GM12878 (cell line): ENCODE data around the gene MBD5. TPM values are rescaled to one million over a fixed set of nuclear protein-coding genes. Genes with fewer than 3 reads are reported as not detected.

ENCODE experiments used
- ATAC-seq: fragments of 200-7000 bp; cut with Tn5 transposase; 3 replicates; pipeline ENCODE4 v1.9.1; 2020; ENCODE audit warnings: mild to moderate bottlenecking, moderate library complexity
- BruUV-seq: library from RNA; stranded (reverse); fragments of 400-500 nt; replicated peaks from 2 replicates; lab custom pipeline; 2021; lab: Mats Ljungman, UMichigan
- CTCF ChIA-PET: fragments of 300-600 bp; sonication (Branson Sonifier 250); formaldehyde crosslinking; extraction: SDS; loops from one replicate; lab custom pipeline; 2021; ENCODE audit warnings: inconsistent platforms; lab: Yijun Ruan, JAX
- POLR2A ChIA-PET: fragments of 350-600 bp; formaldehyde crosslinking; extraction: SDS; loops from one replicate; lab custom pipeline; 2021; ENCODE audit warnings: inconsistent platforms; lab: Charles Lee
- RAD21 ChIA-PET: fragments of 300-600 bp; sonication (Branson Sonifier 250); formaldehyde crosslinking; loops from one replicate; lab custom pipeline; 2023; ENCODE audit warnings: antibody characterized with exemption; ENCODE audit not compliant: unreplicated experiment; lab: Charles Lee
- SMC1A ChIA-PET: fragments of 300-600 bp; sonication (Branson Sonifier 250); formaldehyde crosslinking; loops from one replicate; lab custom pipeline; 2023; ENCODE audit not compliant: unreplicated experiment, uncharacterized antibody; lab: Charles Lee
- DNase-seq: peaks from one replicate; pipeline ENCODE4 v3.0.0-alpha.2; 2011; ENCODE audit warnings: low read depth, low spot score
- FAIRE-seq: peaks from 3 replicates; lab custom pipeline; 2011; peaks lifted over from hg19 to GRCh38; lab: Jason Lieb, UNC
- H2AFZ ChIP-seq: 2 replicates; pipeline ENCODE4 v1.6.0; 2011; ENCODE audit warnings: low read depth, low read length, control low read depth; ENCODE audit not compliant: control insufficient read depth
- H3K27ac ChIP-seq: 2 replicates; pipeline ENCODE4 v1.5.1; 2011; ENCODE audit warnings: control low read depth; ENCODE audit not compliant: control insufficient read depth, insufficient read depth
- H3K27me3 ChIP-seq, 2 experiments: replicated peaks in 1 of 2; 2 replicates each; pipeline versions ENCODE4 v1.6.0 to v1.6.1; 2011; ENCODE audit warnings: low read length in 1 of 2; ENCODE audit not compliant: control insufficient read depth in 2 of 2, insufficient read depth in 2 of 2
- H3K36me3 ChIP-seq, 2 experiments: 2 replicates each; pipeline ENCODE4 v1.5.1; 2011; ENCODE audit warnings: low read length in 1 of 2; ENCODE audit not compliant: control insufficient read depth in 2 of 2, insufficient read depth in 2 of 2
- H3K4me1 ChIP-seq: 2 replicates; pipeline ENCODE4 v1.6.1; 2011; ENCODE audit warnings: mild to moderate bottlenecking, low read length, moderate library complexity, mixed read lengths; ENCODE audit not compliant: control insufficient read depth, insufficient read depth
- H3K4me2 ChIP-seq: 2 replicates; pipeline ENCODE4 v1.6.0; 2011; ENCODE audit warnings: control low read depth; ENCODE audit not compliant: control insufficient read depth, insufficient read depth
- H3K4me3 ChIP-seq: fragments of 200-600 bp; sonication (generic); 2 replicates; pipeline ENCODE4 v1.5.1; 2016
- H3K79me2 ChIP-seq: 2 replicates; pipeline ENCODE4 v1.6.0; 2011; ENCODE audit warnings: low read length; ENCODE audit not compliant: control insufficient read depth, insufficient read depth
- H3K9ac ChIP-seq: 2 replicates; pipeline ENCODE4 v1.8.0; 2011; ENCODE audit warnings: low read length, control low read depth, mixed read lengths; ENCODE audit not compliant: control insufficient read depth, insufficient read depth
- H3K9me3 ChIP-seq: replicated peaks from 3 replicates; pipeline ENCODE4 v1.5.1; 2011; ENCODE audit warnings: mild to moderate bottlenecking, low read length; ENCODE audit not compliant: control insufficient read depth, insufficient read depth
- H4K20me1 ChIP-seq: 2 replicates; pipeline ENCODE4 v1.6.0; 2011; ENCODE audit not compliant: control insufficient read depth, insufficient read depth
- BCLAF1 ChIP-seq: fragments of 450-650 bp; IDR thresholded peaks from 2 replicates; pipeline ENCODE4 v1.6.1; 2017; ENCODE audit warnings: antibody characterized with exemption, mild to moderate bottlenecking, moderate library complexity
- CBX5 ChIP-seq: sonication (generic); IDR thresholded peaks from 2 replicates; pipeline ENCODE4 v1.6.1; 2016; ENCODE audit warnings: low read depth, moderate library complexity, mild to moderate bottlenecking, inconsistent platforms
- CREB1 ChIP-seq: IDR thresholded peaks from 2 replicates; pipeline ENCODE4 v1.6.1; 2012; ENCODE audit warnings: low read depth, mild to moderate bottlenecking, inconsistent platforms
- HDAC6 ChIP-seq: fragments of 200-600 bp; sonication (generic); IDR thresholded peaks from one replicate; pipeline ENCODE4 v1.8.0; 2017; ENCODE audit warnings: antibody characterized with exemption; ENCODE audit not compliant: unreplicated experiment
- IRF4 ChIP-seq: IDR thresholded peaks from 2 replicates; pipeline ENCODE4 v1.6.1; 2011; ENCODE audit warnings: low read depth, low read length
- MYB ChIP-seq: fragments of 150-350 bp; IDR thresholded peaks from 2 replicates; pipeline ENCODE4 v1.6.1; 2014; ENCODE audit warnings: mild to moderate bottlenecking, low read depth, low read length, borderline replicate concordance
- PAX8 ChIP-seq: fragments of 450-650 bp; IDR thresholded peaks from 2 replicates; pipeline ENCODE4 v1.6.1; 2017; ENCODE audit warnings: mild to moderate bottlenecking, moderate library complexity
- RELA ChIP-seq: fragments of 450-650 bp; IDR thresholded peaks from 2 replicates; pipeline ENCODE4 v1.8.0; 2014; ENCODE audit warnings: borderline replicate concordance; ENCODE audit not compliant: partially characterized antibody
- REST ChIP-seq: IDR thresholded peaks from 2 replicates; pipeline ENCODE4 v1.6.1; 2012; ENCODE audit warnings: mild to moderate bottlenecking, low read depth, low read length
- SIN3A ChIP-seq: IDR thresholded peaks from 2 replicates; pipeline ENCODE4 v1.6.1; 2012; ENCODE audit warnings: low read depth, low read length, improper control_type of control experiment
- TAF1 ChIP-seq: IDR thresholded peaks from 2 replicates; pipeline ENCODE4 v1.6.1; 2011; ENCODE audit warnings: mild to moderate bottlenecking, low read depth, low read length, borderline replicate concordance
- ZNF24 ChIP-seq: fragments of 450-650 bp; IDR thresholded peaks from 2 replicates; pipeline ENCODE4 v1.6.1; 2017; ENCODE audit warnings: antibody characterized with exemption, mild to moderate bottlenecking
- ZNF687 ChIP-seq: fragments of 450-650 bp; IDR thresholded peaks from 2 replicates; pipeline ENCODE4 v1.6.1; 2017; ENCODE audit warnings: mild to moderate bottlenecking, moderate library complexity
- WGBS: methylation state at CpG from one replicate; pipeline ENCODE4 v1.1.6; 2016; ENCODE audit warnings: low lambda C conversion rate; ENCODE audit not compliant: insufficient replicate concordance, insufficient coverage; ENCODE audit errors: missing lambda C conversion rate; 5-methylcytosine and 5-hydroxymethylcytosine counted together
- in situ Hi-C: fragments of 300-500 bp; cut with MboI; formaldehyde crosslinking; loops from 9 replicates; pipeline ENCODE4 v1.14.3; 2018; ENCODE audit warnings: mixed read lengths
- intact Hi-C: fragments of 100-400 bp; cut with micrococcal nuclease; formaldehyde crosslinking; loops from one replicate; pipeline ENCODE4 v1.14.2; 2022; ENCODE audit not compliant: unreplicated experiment
- polyA plus RNA-seq, 11 experiments: library from polyadenylated mRNA; depleted of rRNA in 4 of 11; unstranded in 6 of 11; stranded (reverse) in 5 of 11; fragments of >200 nt; fragmentation: Nextera tagmentation in 4 of 11; fragmentation: Illumina TruSeq in 1 of 11; extraction: Ambion mirVana in 4 of 11; extraction: Trizol in 1 of 11; gene quantifications; 1 replicate in 1 of 11; 2 replicates in 10 of 11; pipeline versions ENCODE4 v1.2.1 to v1.2.3, GENCODE V29; 2011 to 2016; ENCODE audit warnings: inconsistent platforms in 2 of 11, missing spikeins in 2 of 11, low read depth in 1 of 11
- total RNA-seq, 4 experiments: library from RNA; depleted of rRNA in 3 of 4; stranded (reverse); fragments of >200 nt in 3 of 4; fragmentation: Illumina TruSeq in 1 of 4; extraction: Trizol in 1 of 4; gene quantifications; 2 replicates each; pipeline versions ENCODE4 v1.2.1 to v1.2.3, GENCODE V29; 2013 to 2021

MBD5 gene
- total and polyA plus RNA-seq, 10 of the 15 experiments (the other 5 are each of a cell fraction or from before 2014, with no cell fraction given), result 7.4 to 58.0 (median 21.2) TPM

GRCh38 chr2:148507970-148508369 is 487.1 kb downstream of the MBD5 start:
- BruUV-seq, result no TSS peak

More at GRCh38 chr2:148507970-148508369, 487.1 kb downstream of the MBD5 start:
- no peak overlapping the region for H3K4me2 ChIP-seq
- H3K27me3 ChIP-seq, result no peaks in the 10 kb centered on the region
- H3K4me3 ChIP-seq, result no peak overlapping the region
- no peaks in the 10 kb centered on the region for H4K20me1 ChIP-seq
- no peaks in the 10 kb centered on the region for H3K79me2 ChIP-seq
- H3K9ac ChIP-seq, result no peak overlapping the region
- no peak overlapping the region for H2AFZ ChIP-seq
- ATAC-seq (no peak), FAIRE-seq (no peak), DNase-seq (no peak)
- CTCF ChIA-PET, result interaction anchor here (1.0 to 8.5 kb wide), 22 partner anchors 11 to 586 kb away, joined by 3 to 275 read pairs (median 8); no protein-coding TSS in a partner anchor
- RAD21 ChIA-PET, result interaction anchor here (1.0 to 5.2 kb wide), 8 partner anchors 13 to 597 kb away, joined by 3 to 184 read pairs (median 12); partner anchors contain the start of genes MBD5 and ORC4
- in situ Hi-C loops, result no loop called here
- no peaks in the 10 kb centered on the region for H3K9me3 ChIP-seq
- H3K36me3 ChIP-seq, result no peaks in the 10 kb centered on the region
- POLR2A ChIA-PET, result no interaction called here
- TF ChIP-seq CBX5 (no peak), PAX8 (no peak), CREB1 (no peak), RELA (no peak), ZNF24 (no peak), TAF1 (no peak), MYB (no peak), BCLAF1 (no peak), ZNF687 (no peak), REST (no peak), SIN3A (no peak), IRF4 (no peak), HDAC6 (no peak)
- 78% methylated on average over 3 of the region's 3 CpGs for WGBS
- H3K27ac ChIP-seq, result no peak overlapping the region
- intact Hi-C loops, result loop anchor here (10.0 kb wide), 1 partner anchor 303 kb away; no protein-coding TSS in a partner anchor
- SMC1A ChIA-PET, result interaction anchor here (1.3 to 3.2 kb wide), 15 partner anchors 10 to 572 kb away, joined by 4 to 145 read pairs (median 9); partner anchors contain the start of genes MBD5 and ORC4
- no peaks in the 10 kb centered on the region for H3K4me1 ChIP-seq
